Retina (tissue), 1 donor: ENCODE measurements around the gene ETF1.

Experiments
- DNase-seq: peaks from one replicate; pipeline ENCODE4 v3.0.0-alpha.2; 2016

Gene ETF1

DNA sequence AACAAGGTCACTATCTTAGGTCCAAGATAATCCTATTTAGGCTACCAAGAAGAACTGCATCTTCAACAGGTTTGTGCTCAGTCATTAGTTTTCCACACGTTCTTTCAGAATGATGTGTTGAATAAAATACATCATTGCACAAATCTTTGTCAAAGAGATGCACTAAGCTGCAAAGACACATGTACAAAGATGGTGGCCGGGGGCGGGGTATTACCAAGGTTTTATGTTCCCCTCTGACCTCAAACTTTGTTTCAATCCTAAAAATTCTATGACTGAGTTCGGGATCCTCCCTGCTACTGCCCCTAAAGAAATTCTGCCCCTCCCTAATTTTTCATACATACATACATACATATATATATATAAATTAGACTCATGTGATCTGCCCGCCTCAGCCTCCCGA lies 17.9 kb upstream of the ETF1 start:
- no peak for DNase-seq

DNA sequence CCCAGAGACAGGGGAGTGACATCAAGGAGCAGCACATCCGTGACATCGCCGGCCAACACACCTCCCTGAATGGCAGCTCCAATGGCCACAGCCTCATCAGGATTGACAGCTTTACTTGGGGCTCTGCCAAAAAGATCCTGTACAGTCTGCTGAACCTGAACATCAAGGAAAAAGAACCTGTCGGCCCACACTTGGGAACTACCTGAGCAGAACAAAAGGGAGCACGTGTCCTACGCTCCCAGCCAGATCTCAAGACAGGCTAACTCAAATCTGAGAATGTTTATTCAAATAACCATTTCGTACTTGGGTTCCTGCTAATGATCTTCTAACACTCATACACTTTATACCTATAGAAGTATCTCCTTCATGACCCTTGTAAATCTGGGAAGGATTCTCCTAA lies 16.9 kb upstream of the ETF1 start:
- no peak for DNase-seq

DNA sequence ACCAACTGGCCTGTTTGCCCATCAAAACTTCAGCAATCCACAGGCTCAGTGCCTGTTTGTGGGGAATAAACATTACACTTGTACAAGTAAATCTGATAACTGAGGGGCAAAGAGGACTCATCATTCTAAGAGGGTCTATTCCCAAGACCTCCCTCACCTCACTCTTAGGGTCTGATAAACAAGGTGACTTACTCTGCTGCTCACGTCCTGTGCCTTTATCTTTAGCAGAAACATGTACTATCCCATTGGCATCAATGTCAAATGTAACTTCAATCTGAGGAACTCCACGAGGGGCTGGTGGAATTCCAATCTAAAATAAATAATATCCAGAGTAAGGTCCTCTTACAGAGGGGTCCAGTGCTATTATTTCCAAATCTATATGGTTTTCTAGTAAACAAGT lies 14.6 kb upstream of the ETF1 start:
- DNase-seq: no peak

DNA sequence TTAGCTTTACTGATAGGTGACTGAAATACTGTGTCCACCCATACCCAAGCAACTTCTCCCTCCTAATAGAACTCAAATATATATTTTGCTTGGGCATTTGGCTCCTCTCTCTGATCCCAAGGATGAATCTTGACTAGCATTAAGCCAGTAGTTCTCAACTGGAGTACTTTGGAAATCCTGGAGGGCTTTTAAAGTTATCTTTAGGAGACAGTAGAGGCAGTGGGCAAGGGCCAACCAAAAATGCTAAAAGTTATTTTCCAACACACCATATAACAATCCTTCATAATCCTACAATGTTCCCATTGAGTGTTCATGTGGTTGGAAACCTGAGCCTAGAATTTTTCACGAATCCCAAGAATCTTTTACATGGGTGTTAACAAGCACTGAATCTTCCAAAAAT lies 11.1 kb upstream of the ETF1 start:
- DNase-seq: no peak

- DNase-seq: no peak
These were observed 10.5 kb upstream of the ETF1 start for GRCh38 chr5:138553437-138554095.

DNA sequence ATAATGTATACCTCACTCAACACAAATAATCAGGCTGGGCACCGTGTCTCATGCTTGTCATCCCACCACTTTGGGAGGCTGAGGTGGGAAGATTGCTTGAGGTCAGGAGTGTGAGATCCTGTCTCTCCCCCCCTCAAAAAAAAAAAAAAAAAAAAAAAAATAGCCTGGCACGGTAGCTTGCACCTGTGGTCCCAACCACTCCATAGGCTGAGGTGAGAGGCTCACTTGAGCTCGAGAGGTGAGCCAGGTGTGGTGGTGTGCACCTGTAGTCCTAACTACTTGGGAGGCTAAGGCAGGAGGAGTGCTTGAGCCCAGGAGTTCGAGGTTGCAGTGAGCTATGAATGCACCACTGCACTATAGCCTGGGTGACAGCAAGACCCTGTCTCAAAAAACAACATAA lies 9.6 kb upstream of the ETF1 start:
- DNase-seq: no peak

DNA sequence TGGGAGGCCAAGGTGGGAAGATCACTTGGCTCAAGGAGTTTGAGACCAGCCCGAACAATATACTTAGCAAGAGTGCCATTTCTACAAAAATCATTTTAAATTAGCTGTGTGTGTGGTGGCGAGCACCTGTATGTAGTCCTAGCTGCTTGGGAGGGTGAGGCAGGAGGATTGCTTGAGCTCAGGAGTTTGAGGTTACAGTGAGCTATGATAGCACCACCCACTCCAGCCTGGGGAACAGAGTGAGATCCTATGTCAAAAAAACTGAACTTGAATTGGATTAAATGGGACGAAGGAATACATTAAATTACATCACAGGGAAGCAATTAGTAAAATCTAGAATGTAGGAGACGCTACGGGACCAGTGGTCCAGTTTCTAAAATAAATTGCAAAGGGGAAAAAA lies 6.4 kb upstream of the ETF1 start:
- DNase-seq: no peak

DNA sequence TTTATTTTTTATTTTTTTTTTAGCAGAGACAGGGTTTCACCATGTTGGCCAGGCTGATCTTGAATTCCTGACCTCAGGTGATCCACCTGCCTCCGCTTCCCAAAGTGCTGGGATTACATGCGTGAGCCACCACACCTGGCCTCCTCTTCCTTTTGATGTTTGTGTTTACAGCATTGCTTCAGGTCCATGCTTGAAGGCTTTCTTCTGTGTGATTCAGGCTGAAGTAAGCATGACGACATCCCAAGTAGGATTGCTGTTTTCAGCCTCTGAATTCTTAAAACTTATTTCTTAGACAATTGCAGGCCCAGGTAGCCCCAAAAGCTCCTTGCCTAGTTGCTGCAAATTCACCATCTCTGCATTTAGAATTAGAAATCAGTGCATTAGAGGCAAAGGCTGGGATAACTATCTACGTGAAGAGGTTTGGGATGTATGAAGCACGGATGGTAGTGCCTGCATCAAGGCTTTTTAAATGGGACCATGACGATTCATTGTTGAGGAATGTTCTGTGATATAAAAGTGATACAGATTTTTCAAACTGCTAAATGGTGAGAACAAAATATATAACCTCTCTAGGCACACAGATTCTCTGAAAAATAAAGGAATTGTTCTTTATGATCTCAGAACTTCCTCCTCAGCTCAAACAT lies 3.0 kb upstream of the ETF1 start:
- DNase-seq: no peak

DNA sequence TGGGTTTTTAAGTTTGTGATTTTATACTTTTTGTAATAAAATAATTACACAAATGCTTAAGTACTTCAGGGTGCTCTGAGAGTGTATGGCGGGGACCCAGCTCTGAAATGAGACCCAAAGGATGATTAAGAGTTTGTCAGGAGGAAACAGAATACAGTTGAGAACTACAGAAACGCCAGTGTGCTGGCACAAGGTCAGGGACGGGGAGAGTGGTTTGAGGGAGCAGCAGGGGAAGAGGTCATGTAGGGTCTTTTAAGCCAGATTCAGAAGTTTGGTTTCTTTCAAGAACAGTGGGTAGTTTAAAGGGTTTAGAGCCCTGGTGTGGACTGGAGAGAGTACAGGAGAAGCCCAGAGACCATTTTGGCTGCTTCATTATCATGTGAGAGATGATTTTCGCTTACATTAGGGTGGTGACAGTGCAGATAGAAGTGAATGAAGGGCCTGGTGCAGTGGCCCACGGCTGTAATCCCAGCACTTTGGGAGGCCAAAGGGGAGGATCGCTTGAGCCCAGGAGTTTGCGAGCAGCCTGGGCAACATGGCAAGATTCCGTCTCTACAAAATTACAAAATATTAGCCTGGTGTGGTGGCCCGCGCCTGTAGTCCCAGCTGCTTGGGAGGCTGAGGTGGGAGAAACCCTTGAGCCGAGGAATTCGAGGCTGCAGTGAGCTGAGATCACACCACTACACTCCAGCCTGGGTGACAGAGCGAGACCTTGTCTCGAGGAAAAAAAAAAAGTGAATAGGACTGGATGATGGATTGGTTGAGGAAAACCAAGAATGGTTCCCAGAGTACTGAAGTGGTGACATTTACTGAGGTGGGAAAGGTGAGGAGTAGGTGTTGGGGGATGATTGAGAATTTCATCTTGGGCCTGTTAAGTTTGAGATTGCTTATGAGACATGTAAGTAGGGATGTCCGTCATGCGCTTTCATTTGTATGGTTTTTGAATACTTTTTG lies 1.4 kb upstream of the ETF1 start:
- no peak for DNase-seq

DNA sequence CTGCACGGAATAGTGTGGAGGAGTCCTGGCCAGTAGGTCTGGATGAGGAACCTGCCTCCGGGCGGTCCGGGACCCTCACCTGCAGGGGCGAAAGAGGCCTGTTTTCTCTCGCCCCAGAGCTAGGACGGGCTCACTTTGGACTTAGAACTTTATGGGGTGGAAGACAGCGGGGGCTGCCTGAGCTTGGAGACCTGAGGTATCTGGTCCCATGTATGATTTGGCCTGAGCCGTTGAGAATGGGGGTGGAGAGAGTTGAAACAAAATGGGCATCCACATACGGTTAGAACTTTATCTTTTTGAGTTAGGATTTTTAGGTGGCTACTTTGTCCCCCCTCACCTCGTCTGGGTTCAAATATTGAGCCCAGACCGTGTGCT lies 681 bp upstream of the ETF1 start:
- DNase-seq: no peak

GRCh38 chr5:138542180-138542955 lies 668 bp downstream of the ETF1 start:
- no peak for DNase-seq

GRCh38 chr5:138541511-138542179 lies 1.4 kb downstream of the ETF1 start:
- DNase-seq: no peak

DNA sequence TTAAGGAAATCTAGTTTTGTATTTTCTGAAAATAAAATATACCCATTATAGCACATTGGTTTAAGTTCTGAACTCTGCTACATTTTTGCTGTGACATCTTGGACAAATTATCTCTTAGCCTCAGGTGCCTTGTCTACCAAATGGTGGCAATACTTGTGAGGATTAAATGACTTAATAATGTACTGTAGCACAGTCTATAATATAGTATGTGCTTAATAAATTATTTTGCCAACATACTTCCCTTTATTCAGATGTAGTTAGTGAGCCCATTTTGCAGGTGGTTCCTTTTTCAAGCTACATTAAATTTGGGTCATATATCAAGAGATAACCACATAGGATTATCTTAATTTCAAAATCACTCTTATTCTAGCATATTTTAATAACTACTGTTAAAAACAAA lies 3.2 kb downstream of the ETF1 start:
- no peak for DNase-seq

- no peak for DNase-seq
These were observed 4.0 kb downstream of the ETF1 start for GRCh38 chr5:138538943-138539627.

GRCh38 chr5:138536665-138537315 lies 6.2 kb downstream of the ETF1 start:
- no peak for DNase-seq

DNA sequence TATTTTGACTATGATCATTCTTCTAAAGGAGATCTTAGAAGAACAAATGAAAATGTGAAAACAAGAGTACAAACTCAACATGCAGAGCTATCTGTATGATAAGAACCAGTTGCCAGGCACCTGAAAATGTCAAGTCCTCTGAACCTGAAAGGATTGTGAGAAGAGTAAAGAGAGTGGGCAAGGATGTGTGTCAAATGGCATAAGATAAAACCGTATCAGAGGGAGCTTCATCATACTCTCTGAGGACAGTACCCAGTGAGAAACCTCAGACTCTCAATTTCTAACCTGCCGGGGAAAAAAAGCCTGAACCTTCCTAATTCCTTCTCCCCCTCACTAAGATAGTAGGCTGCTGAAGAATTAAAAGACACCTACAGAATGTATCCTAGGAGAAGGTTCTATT lies 6.8 kb downstream of the ETF1 start:
- no peak for DNase-seq

DNA sequence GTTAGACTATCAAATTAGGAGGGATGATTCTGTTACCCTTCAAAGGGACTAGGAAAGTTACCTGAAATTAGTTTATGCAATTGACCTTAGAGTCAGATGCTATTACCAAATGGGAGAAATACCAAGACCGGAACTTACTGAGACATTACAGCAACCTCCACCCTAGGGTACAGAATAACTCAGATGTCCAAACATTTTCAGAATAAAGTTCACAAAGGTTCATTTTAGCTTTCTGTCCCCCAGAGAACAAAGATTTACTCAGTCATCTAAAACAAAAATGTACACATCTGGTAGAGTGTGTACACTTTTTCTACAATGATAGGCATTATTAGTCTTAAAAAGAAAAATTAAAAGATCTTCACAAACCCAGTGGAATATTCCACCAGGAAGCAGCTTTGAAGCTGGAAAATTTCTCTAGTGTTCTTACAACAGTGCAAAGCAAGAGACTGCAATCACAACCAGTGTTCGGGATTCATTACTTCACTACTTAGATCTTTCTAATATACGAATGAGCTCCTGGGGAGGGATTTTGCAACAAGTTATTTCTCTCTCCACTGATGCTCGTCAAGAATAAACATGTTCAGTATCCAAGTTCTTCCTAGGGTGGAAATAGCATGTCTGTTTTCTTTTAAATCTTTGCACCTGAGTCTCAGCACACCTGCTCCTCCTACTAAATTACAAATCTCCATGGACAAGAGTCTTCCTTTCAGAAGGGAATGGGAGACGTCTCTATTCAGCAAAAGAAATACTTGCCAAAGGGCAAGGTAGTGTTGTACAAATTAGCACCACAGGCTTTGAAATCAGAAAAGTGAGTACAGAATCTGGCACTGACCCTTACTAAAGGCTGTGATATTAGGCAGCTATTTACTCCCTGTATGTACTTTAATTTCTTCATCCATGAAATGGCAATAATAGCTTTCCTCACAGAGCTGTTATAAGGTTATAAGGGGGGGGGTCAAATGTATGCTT lies 8.8 kb downstream of the ETF1 start:
- DNase-seq: no peak

GRCh38 chr5:138529812-138530211 lies 13.2 kb downstream of the ETF1 start:
- DNase-seq: no peak

GRCh38 chr5:138528744-138529469 lies 14.1 kb downstream of the ETF1 start:
- no peak for DNase-seq
